Neuron (in vitro differentiated cells): ENCODE results near the gene MAX.
"Not testable (repeated sequence)": the region's sequence is repeated elsewhere in the genome, so short reads cannot be mapped to it uniquely, and the experiment has no call there.

Experiments
- H2AFZ ChIP-seq: one replicate; pipeline ENCODE4 v1.6.1; 2013; ENCODE audit warnings: low read depth, mild to moderate bottlenecking, inconsistent platforms, low read length, moderate library complexity
- H3K27me3 ChIP-seq: one replicate; pipeline ENCODE4 v1.6.1; 2013; ENCODE audit warnings: low read length; ENCODE audit not compliant: insufficient read depth
- H3K36me3 ChIP-seq: one replicate; pipeline ENCODE4 v1.6.1; 2013; ENCODE audit warnings: low read length; ENCODE audit not compliant: insufficient read depth
- H3K4me1 ChIP-seq: one replicate; pipeline ENCODE4 v1.6.1; 2013; ENCODE audit warnings: low read length; ENCODE audit not compliant: insufficient read depth
- H3K4me3 ChIP-seq: 2 replicates; pipeline ENCODE4 v1.5.1; 2013; ENCODE audit warnings: mild to moderate bottlenecking, low read length, moderate library complexity
- H3K9me3 ChIP-seq: one replicate; pipeline ENCODE4 v1.6.1; 2013; ENCODE audit warnings: low read length

MAX gene

GRCh38 chr14:65098586-65098985, 3.7 kb downstream of the MAX start:
- peaks cover 10% of the 10 kb centered on the region for H3K4me1 ChIP-seq
- H3K4me3 ChIP-seq: no peak overlapping the region
- peaks cover 26% of the 10 kb centered on the region for H3K36me3 ChIP-seq
- no peaks in the 10 kb centered on the region for H3K9me3 ChIP-seq
- H2AFZ ChIP-seq: no peak overlapping the region
- H3K27me3 ChIP-seq: no peaks in the 10 kb centered on the region

- peaks cover 47% of the 10 kb centered on the region for H3K36me3 ChIP-seq
These were observed 5.8 kb downstream of the MAX start for GRCh38 chr14:65096323-65097089.

GRCh38 chr14:65095633-65096205, 6.6 kb downstream of the MAX start:
- no peaks in the 10 kb centered on the region for H3K9me3 ChIP-seq
- H2AFZ ChIP-seq: no peak overlapping the region
- peaks cover 53% of the 10 kb centered on the region for H3K36me3 ChIP-seq
- no peak overlapping the region for H3K4me3 ChIP-seq
- no peaks in the 10 kb centered on the region for H3K27me3 ChIP-seq
- H3K4me1 ChIP-seq: peaks cover 3% of the 10 kb centered on the region

More at GRCh38 chr14:65096323-65097089, 5.8 kb downstream of the MAX start:
- H3K9me3 ChIP-seq: no peaks in the 10 kb centered on the region
- H2AFZ ChIP-seq: no peak overlapping the region
- H3K4me1 ChIP-seq: peaks cover 10% of the 10 kb centered on the region
- H3K27me3 ChIP-seq: no peaks in the 10 kb centered on the region
- no peak overlapping the region for H3K4me3 ChIP-seq

GRCh38 chr14:65092349-65092748, 10.0 kb downstream of the MAX start:
- peaks cover 79% of the 10 kb centered on the region for H3K36me3 ChIP-seq

GRCh38 chr14:65087835-65088234, 14.5 kb downstream of the MAX start:
- peaks cover 64% of the 10 kb centered on the region for H3K36me3 ChIP-seq
- not testable (repeated sequence) for H3K27me3 ChIP-seq, H2AFZ ChIP-seq, H3K4me3 ChIP-seq, H3K4me1 ChIP-seq
- peaks cover 21% of the 10 kb centered on the region for H3K9me3 ChIP-seq

More at GRCh38 chr14:65092349-65092748, 10.0 kb downstream of the MAX start:
- no peaks in the 10 kb centered on the region for H3K4me1 ChIP-seq
- H3K27me3 ChIP-seq: no peaks in the 10 kb centered on the region
- no peak overlapping the region for H2AFZ ChIP-seq
- H3K9me3 ChIP-seq: peaks cover 12% of the 10 kb centered on the region
- H3K4me3 ChIP-seq: no peak overlapping the region

GRCh38 chr14:65086686-65087085, 15.6 kb downstream of the MAX start:
- H3K4me3 ChIP-seq, H2AFZ ChIP-seq, H3K27me3 ChIP-seq, H3K4me1 ChIP-seq: not testable (repeated sequence)
- Histone ChIP-seq H3K36me3 (peaks cover 57% of the 10 kb centered on the region), H3K9me3 (peaks cover 21% of the 10 kb centered on the region)

- Histone ChIP-seq H3K36me3 (peaks cover 47% of the 10 kb centered on the region), H3K27me3 (no peaks in the 10 kb centered on the region), H3K4me1 (no peaks in the 10 kb centered on the region), H2AFZ (no peak overlapping the region), H3K4me3 (no peak overlapping the region), H3K9me3 (peaks cover 21% of the 10 kb centered on the region)
These were observed 17.5 kb downstream of the MAX start for GRCh38 chr14:65084554-65085505.

GRCh38 chr14:65082930-65083329, 19.4 kb downstream of the MAX start:
- H2AFZ ChIP-seq: no peak overlapping the region
- H3K9me3 ChIP-seq: peaks cover 12% of the 10 kb centered on the region

GRCh38 chr14:65080960-65081747, 21.2 kb downstream of the MAX start:
- H2AFZ ChIP-seq: no peak overlapping the region
- peaks cover 3% of the 10 kb centered on the region for H3K9me3 ChIP-seq
- H3K36me3 ChIP-seq: peaks cover 44% of the 10 kb centered on the region
- H3K27me3 ChIP-seq: no peaks in the 10 kb centered on the region
- H3K4me1 ChIP-seq: no peaks in the 10 kb centered on the region
- H3K4me3 ChIP-seq: no peak overlapping the region

More at GRCh38 chr14:65082930-65083329, 19.4 kb downstream of the MAX start:
- no peaks in the 10 kb centered on the region for H3K27me3 ChIP-seq
- H3K36me3 ChIP-seq: peaks cover 40% of the 10 kb centered on the region
- no peak overlapping the region for H3K4me3 ChIP-seq
- no peaks in the 10 kb centered on the region for H3K4me1 ChIP-seq

- Histone ChIP-seq H3K27me3 (no peaks in the 10 kb centered on the region), H3K4me3 (no peak overlapping the region), H3K9me3 (no peaks in the 10 kb centered on the region), H3K4me1 (no peaks in the 10 kb centered on the region), H2AFZ (no peak overlapping the region), H3K36me3 (peaks cover 52% of the 10 kb centered on the region)
These were observed 22.5 kb downstream of the MAX start for GRCh38 chr14:65079768-65080167.

GRCh38 chr14:65079201-65079600, 23.1 kb downstream of the MAX start:
- H3K36me3 ChIP-seq: peaks cover 50% of the 10 kb centered on the region
- no peak overlapping the region for H2AFZ ChIP-seq
- H3K4me3 ChIP-seq: no peak overlapping the region
- no peaks in the 10 kb centered on the region for H3K9me3 ChIP-seq
- no peaks in the 10 kb centered on the region for H3K4me1 ChIP-seq
- H3K27me3 ChIP-seq: no peaks in the 10 kb centered on the region

- no peak overlapping the region for H2AFZ ChIP-seq
- H3K36me3 ChIP-seq: peaks cover 45% of the 10 kb centered on the region
- no peaks in the 10 kb centered on the region for H3K4me1 ChIP-seq
- no peak overlapping the region for H3K4me3 ChIP-seq
- no peaks in the 10 kb centered on the region for H3K27me3 ChIP-seq
- H3K9me3 ChIP-seq: no peaks in the 10 kb centered on the region
These were observed 25.0 kb downstream of the MAX start for GRCh38 chr14:65077318-65077717.
